Inflammatory macrophage treated with lipopolysaccharide for 4 hours (primary cell): ENCODE measurements around the gene TRIM29.

Experiments used
- DNase-seq: peaks from one replicate; pipeline ENCODE4 v3.0.0-alpha.2; 2020

TRIM29 gene

GRCh38 chr11:120121336-120121735, 16.6 kb downstream of the TRIM29 start:
- no peak for DNase-seq

DNA sequence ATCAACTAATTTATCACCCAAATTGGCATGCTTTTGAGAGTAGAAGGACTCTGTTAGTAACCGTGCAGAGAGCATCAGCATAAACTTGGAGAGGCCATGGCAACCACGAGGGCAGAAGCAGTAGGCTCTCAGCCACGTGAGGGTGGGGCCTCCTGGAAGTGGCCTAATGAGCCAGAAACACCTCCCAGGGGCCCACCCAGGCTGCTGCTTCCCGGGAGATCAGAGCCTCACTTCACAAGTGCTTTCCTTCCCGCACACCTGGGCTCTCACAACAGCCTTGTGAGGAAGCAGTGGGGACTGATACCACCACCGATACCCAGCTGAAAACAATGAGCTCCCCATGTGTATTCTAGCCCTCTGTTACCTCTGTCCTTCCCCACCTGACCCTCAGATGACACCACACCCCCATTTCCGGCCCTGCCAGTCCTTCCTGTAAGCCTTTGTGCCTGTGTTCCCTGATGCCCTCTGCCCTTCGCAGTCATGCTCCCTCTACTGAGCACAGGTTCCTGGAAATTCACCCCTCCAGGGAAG, 17.0 kb downstream of the TRIM29 start:
- DNase-seq = no peak

- no peak for DNase-seq
These were observed 18.8 kb downstream of the TRIM29 start for GRCh38 chr11:120119121-120119520.

DNA sequence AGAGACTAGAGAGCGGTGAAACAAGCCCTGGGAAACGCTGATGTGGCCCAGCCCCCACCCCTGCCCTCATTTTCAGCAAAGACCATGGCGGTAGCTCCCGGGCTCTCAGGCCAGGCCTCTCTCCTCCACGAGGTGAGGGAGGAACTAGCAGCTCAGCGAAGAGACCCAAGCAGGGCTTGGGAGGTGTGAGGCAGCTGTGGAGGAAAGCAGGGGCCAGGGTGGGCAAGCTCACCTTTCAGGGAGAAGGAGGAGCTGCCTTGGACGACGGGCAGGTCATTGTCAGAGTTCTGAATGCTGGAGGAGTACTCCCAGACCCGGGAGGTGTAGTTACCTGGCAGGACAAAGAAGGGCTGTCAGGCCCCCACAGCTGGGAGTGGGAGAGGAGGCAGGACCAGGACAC, 19.9 kb downstream of the TRIM29 start:
- no peak for DNase-seq

DNA sequence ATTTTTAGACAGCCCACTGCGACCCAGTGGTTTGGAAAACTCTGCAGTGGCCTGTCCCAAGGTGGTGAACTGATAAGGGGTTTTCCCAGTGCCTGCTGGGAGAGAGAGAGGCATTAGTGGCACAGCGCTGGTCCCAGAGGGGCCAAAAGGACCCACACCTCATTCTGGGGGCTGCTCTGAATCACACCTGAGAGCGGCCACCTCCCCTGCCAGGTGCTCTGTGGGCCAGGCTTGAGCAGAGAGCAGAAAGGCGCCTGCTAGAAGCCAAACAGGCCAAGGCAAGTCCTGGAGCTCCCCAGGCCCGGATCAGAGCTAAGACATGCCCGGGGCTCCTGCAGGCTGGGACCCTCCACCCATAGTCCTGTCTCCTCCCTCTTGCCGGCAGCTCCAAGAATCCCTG, 20.9 kb downstream of the TRIM29 start:
- no peak for DNase-seq

- no peak for DNase-seq
These were observed 22.5 kb downstream of the TRIM29 start for GRCh38 chr11:120115272-120116000.

- no peak for DNase-seq
These were observed 25.6 kb downstream of the TRIM29 start for GRCh38 chr11:120112174-120112796.

- DNase-seq = no peak
These were observed 28.4 kb downstream of the TRIM29 start for GRCh38 chr11:120109531-120109930.

- no peak for DNase-seq
These were observed 29.1 kb downstream of the TRIM29 start for GRCh38 chr11:120108785-120109168.

DNA sequence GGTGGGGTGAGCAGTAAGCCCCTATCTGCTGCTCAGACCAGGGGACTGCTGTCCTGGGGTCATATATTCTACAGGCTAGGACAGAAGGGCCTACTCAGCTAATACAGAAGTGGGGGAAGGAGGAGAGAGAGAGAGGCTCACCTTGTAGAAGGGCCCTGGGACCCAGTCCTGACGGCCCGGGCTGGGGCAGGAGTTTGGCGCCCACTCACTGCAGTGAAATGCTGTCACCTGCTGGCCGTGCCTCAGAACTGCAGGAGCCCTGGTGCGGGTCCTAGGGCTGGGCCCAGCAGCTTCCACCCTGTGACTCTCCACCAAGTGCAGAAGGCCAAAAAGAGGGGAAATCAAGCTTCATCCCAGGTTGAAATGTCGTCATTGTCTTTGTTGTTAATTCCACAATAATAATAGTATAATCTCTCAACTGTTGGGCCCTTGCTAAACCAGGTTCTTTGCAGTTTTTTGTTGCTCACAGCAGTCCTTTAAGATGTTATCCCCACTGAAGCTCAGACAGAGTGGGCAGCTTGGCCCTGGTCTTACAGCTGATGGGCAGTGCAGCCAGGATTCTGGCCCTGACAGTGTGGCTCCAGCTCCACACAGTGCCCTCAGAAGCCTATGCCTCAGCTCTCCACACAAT, 29.6 kb downstream of the TRIM29 start:
- peak; percentile 44 for DNase-seq

- DNase-seq = no peak
These were observed 30.2 kb downstream of the TRIM29 start for GRCh38 chr11:120107692-120108091.

DNA sequence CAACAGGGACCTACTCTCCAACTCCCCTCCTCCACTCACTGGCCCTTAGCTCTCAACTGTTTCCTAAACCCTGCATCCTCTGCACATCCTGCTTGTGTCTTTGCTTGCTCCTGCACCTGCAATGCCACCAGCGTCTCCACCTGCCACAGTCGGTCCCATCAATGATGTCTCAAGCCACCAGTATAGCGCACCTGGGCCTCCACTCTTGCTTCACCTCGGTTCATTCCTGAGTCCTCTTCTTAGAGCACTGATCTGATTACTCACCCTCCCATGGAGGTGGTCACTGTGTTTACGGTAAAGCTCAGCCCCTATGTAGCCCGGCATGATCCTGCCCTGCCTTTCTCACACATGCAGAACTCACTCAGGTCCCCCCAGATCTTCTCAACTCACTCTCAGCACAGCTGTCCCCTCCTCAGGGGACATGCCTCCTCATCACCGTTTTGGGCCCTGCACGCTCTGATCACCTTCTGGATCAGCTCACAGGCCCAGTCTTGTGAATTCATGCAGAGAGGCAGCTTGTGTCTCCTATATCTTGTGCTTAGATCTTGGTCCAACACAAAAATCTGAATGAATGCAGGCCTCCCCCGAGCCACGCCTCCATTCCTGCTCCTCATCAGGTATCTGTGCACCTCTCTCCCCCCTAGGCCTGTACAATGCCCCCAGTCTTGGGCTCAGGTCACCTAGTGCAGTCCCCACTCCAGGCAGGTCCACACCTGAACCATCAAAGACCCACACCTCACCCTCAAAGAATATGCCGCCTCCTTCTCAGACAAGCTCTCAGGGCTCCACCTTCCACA, 31.4 kb downstream of the TRIM29 start:
- DNase-seq = no peak

DNA sequence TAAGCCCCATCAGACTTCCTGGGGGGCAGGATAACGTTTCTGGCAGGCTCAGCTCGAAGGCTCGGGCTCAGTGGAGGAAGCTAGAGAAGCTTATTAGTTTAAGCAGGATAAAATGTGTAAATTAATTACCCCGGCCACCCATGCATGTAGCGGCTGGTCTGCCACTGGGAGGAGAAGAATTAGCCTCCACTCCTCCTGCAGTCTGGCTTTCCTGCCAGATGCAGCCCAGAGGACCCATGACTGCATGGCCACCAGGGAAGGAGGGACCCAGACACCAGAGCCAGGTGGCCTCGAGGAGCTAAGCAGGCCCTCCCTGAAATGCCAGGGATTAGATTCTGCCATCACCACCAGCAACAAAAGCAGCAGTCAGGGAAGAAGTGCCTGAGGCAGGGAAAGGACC, 32.3 kb downstream of the TRIM29 start:
- DNase-seq = no peak

DNA sequence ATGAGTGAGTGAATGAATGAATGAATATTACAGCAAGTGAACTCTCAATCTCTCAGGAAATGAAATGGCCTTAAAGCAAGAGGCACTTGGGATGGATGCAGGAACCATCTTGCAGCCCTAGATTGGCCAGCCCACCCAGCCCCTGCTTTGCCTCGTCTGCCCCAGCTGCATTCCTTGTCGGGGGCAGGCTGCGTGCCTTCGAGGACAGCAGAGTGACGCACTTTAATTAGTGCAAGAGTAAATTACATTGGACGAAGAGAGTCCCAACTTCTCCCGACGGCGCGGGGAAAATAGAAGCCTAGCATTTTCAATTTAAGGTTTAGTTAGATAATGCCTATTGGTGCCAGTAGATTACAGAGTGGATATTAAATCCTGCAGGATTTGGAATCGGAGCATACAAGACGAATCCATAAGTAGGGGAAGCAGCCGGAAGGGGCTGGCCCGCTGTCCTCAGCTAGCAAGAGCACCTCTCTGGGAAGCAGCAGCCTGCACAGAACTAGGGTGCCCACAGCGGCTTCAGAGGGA, 33.8 kb downstream of the TRIM29 start:
- no peak for DNase-seq

GRCh38 chr11:120102864-120103122, 35.1 kb downstream of the TRIM29 start:
- no peak for DNase-seq

GRCh38 chr11:120102050-120102863, 35.7 kb downstream of the TRIM29 start:
- no peak for DNase-seq

DNA sequence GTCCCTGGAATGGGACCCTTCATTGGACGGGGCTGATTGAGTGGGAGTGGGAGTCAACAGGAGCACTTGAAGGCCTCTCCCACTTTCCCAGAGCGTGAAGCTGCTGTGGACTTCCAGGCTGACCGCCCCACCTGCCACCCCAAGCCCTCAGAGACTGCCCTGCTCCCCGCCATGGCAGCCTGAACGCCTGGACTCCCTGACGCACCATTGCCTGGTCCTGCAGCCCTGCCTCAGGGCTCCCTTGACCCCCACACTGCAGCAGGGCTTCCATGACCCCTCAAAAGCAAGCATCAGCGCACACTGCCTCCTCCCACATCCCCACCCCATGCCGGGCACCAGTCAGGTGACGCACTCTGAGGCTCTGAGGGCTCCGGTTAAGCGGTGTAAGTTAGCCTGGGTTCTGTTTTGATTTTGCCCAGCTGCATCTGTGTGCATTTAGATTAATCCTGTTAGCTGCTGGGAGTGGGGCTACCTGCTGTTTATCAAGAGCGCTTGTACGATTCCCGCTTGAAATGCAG, 39.4 kb downstream of the TRIM29 start:
- DNase-seq = no peak

DNA sequence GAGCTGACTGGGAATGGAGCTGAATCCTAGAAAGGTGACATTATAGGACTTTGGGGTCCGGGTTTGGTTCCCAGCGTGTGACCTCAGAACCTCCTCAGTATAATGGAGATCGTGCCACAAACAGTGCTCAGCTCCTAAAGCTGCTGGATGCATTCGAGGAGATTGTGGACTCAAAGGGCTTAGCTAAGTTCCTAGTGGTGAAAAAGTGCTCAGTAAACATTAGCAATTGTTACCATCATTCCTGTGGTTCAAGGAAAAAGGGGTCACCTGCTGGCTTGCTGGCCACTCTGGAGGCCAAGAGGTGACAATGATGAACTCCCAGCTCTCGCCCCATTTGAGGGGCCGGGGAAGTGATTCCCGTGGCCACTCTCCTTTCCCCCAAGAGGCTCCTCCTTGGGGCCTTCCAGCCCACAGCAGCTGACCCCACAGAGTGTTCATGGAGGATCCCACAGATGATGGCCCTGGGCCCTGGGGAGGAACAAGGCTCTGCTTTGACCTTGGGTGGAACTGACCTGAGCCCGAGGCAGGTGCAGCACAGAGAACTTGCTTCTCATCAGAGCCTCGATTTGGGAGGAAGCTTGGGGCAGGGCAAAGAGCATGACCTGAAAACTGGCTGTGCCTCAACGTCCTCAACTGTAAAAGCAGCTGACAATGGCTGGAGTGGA, 40.1 kb downstream of the TRIM29 start:
- no peak for DNase-seq

DNA sequence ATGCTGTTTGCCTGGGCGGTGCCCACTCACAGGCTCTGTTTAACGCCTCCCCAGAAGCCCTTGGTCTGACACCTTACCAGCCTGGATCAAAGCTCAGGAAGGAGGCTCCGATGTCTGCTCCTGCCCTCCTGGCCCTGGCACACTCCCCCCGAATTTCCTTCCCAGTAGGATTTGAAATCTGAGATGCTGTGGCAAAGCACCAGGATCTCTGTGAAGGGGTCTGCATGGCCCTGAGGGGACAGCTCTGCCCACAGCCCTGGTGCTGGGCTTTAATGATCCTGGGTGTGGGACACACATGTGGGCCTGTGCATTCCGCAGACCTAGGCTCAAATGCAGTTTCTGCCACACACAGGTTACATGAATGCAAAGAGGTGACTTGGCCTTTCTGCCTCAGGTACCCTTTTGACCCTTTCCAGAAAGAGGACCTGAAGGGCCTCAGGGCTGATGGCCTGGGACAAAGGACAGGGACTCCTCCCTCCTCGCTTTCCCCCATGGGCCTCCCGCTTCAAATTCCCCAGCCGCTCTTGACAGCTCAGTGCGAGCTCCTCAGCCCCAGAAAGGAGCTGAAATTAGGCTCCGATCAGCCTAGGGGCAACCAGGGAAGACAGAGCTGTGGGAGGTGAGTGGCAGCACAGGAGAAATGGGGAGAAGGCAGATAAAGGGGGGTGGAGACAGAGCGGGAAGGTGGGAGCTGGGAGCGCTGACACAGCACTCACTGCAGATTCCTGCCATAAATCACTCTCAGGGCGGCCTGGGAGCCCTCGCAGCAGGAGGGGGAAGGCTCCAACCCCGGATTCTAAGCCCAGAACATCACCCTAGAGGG, 41.3 kb downstream of the TRIM29 start:
- DNase-seq = no peak

- DNase-seq = no peak
These were observed 42.4 kb downstream of the TRIM29 start for GRCh38 chr11:120095516-120095915.

GRCh38 chr11:120091701-120092100, 46.2 kb downstream of the TRIM29 start:
- DNase-seq = no peak
